ENCODE data around the gene PLB1.

DNA sequence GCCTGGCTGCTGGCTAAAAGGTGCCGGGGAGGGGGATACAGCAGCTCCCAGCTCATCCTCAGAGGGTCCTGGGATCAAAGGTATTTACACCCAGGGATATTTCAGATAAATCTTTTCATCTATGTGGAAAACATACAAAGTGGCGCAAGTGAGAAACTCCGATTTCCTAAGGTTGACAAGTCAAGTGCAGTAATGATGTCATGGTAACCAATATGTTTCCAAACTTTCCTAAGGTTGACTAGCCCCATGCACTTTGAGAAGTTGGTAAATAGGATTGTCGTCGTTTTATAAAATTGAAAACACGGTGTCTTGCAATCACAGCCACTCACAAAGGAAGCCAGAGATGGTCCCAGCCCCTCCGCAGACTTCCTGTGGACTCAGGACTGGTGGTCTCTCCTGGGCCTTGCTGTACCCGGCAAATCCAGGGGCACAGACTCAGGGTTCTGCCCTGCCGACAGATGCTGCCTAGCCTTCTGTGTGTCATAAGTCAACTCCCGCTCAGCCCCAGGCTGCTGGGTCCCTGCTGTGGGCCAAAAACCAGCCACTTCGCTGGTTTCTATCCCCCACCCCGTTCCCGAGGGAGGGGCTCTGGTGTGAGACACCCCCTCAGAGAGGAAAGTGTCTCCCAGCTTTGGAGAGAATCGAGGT is 144.5 kb downstream of the PLB1 start:
- TF ChIP-seq POLR2A (IDR thresholded peaks at IDR 0.05): no peak
- no peak for TF ChIP-seq CTCF (IDR thresholded peaks at IDR 0.05)

All from esophagus squamous epithelium (tissue), 4 donors.